Measurements from ENCODE around the gene PGBD2.

Gene PGBD2

GRCh38 chr1:248906009-248906752 lies at the start of gene PGBD2:
TSS of gene PGBD2 (plus strand) at chr1:248906235. CDS start at chr1:248913863, 7,628 bp downstream.
- Histone ChIP-seq H3K9ac (ENCODE audit: low read length) (peak within 1 kb of the TSS; percentile 94), H3K4me1 (ENCODE audit: control insufficient read depth, low read depth, low read length) (peaks cover 25% of the 10 kb centered on the region), H3K36me3 (ENCODE audit: control insufficient read depth, low read depth, low read length) (no peaks in the 10 kb centered on the region), H3K27ac (ENCODE audit: low read length) (peak within 1 kb of the TSS; percentile 92), H3K4me3 (ENCODE audit: low read length) (peak within 1 kb of the TSS; percentile 86), H3K9me3 (ENCODE audit: control insufficient read depth, low read depth, low read length) (no peaks in the 10 kb centered on the region), H3K27me3 (ENCODE audit: control insufficient read depth, insufficient read depth, low read length) (no peaks in the 10 kb centered on the region)

- Histone ChIP-seq H3K4me1 (ENCODE audit: control insufficient read depth, low read depth, low read length) (peaks cover 5% of the 10 kb centered on the region), H3K9ac (ENCODE audit: low read length) (peak overlapping the region; percentile 66), H3K36me3 (ENCODE audit: control insufficient read depth, low read depth, low read length) (peaks cover 22% of the 10 kb centered on the region), H3K9me3 (ENCODE audit: control insufficient read depth, low read depth, low read length) (no peaks in the 10 kb centered on the region), H3K27ac (ENCODE audit: low read length) (no peak overlapping the region), H3K27me3 (ENCODE audit: control insufficient read depth, insufficient read depth, low read length) (peaks cover 19% of the 10 kb centered on the region), H3K4me3 (ENCODE audit: low read length) (peak overlapping the region; percentile 59)
Observed at GRCh38 chr1:248857201-248857600, 48.8 kb upstream of the PGBD2 start.

- peaks cover 22% of the 10 kb centered on the region for H3K36me3 ChIP-seq (ENCODE audit: control insufficient read depth, low read depth, low read length)
- peak overlapping the region; percentile 59 for H3K4me3 ChIP-seq (ENCODE audit: low read length)
Observed at GRCh38 chr1:248857749-248858095, 48.3 kb upstream of the PGBD2 start.

GRCh38 chr1:248858096-248858890 lies 47.7 kb upstream of the PGBD2 start:
- peak overlapping the region; percentile 66 for H3K9ac ChIP-seq (ENCODE audit: low read length)
- H3K27me3 ChIP-seq (ENCODE audit: control insufficient read depth, insufficient read depth, low read length): peaks cover 30% of the 10 kb centered on the region
- peak overlapping the region; percentile 5 for H3K27ac ChIP-seq (ENCODE audit: low read length)
- H3K36me3 ChIP-seq (ENCODE audit: control insufficient read depth, low read depth, low read length): peaks cover 18% of the 10 kb centered on the region
- no peaks in the 10 kb centered on the region for H3K9me3 ChIP-seq (ENCODE audit: control insufficient read depth, low read depth, low read length)
- H3K4me3 ChIP-seq (ENCODE audit: low read length): peak overlapping the region; percentile 59
- peaks cover 10% of the 10 kb centered on the region for H3K4me1 ChIP-seq (ENCODE audit: control insufficient read depth, low read depth, low read length)

More at GRCh38 chr1:248857749-248858095, 48.3 kb upstream of the PGBD2 start:
- peak overlapping the region; percentile 5 for H3K27ac ChIP-seq (ENCODE audit: low read length)
- H3K4me1 ChIP-seq (ENCODE audit: control insufficient read depth, low read depth, low read length): peaks cover 8% of the 10 kb centered on the region
- peak overlapping the region; percentile 66 for H3K9ac ChIP-seq (ENCODE audit: low read length)
- H3K9me3 ChIP-seq (ENCODE audit: control insufficient read depth, low read depth, low read length): no peaks in the 10 kb centered on the region
- H3K27me3 ChIP-seq (ENCODE audit: control insufficient read depth, insufficient read depth, low read length): peaks cover 25% of the 10 kb centered on the region

GRCh38 chr1:248858891-248859889 lies 46.8 kb upstream of the PGBD2 start, which contains the start of gene ZNF692:
TSS of gene ZNF692 (minus strand) at chr1:248859085. CDS start at chr1:248858309, 776 bp downstream.
- peak within 1 kb of the TSS; percentile 68 for H3K9ac ChIP-seq (ENCODE audit: low read length)
- H3K27ac ChIP-seq (ENCODE audit: low read length): peak within 1 kb of the TSS; percentile 55
- H3K4me3 ChIP-seq (ENCODE audit: low read length): peak within 1 kb of the TSS; percentile 59
- peaks cover 37% of the 10 kb centered on the region for H3K27me3 ChIP-seq (ENCODE audit: control insufficient read depth, insufficient read depth, low read length)
- H3K9me3 ChIP-seq (ENCODE audit: control insufficient read depth, low read depth, low read length): no peaks in the 10 kb centered on the region
- H3K36me3 ChIP-seq (ENCODE audit: control insufficient read depth, low read depth, low read length): peaks cover 9% of the 10 kb centered on the region
- H3K4me1 ChIP-seq (ENCODE audit: control insufficient read depth, low read depth, low read length): peaks cover 10% of the 10 kb centered on the region

- Histone ChIP-seq H3K27ac (ENCODE audit: low read length) (no peak overlapping the region), H3K36me3 (ENCODE audit: control insufficient read depth, low read depth, low read length) (peaks cover 3% of the 10 kb centered on the region), H3K4me3 (ENCODE audit: low read length) (peak overlapping the region; percentile 59), H3K27me3 (ENCODE audit: control insufficient read depth, insufficient read depth, low read length) (peaks cover 44% of the 10 kb centered on the region), H3K9me3 (ENCODE audit: control insufficient read depth, low read depth, low read length) (no peaks in the 10 kb centered on the region), H3K9ac (ENCODE audit: low read length) (no peak overlapping the region), H3K4me1 (ENCODE audit: control insufficient read depth, low read depth, low read length) (peaks cover 10% of the 10 kb centered on the region)
Observed at GRCh38 chr1:248860007-248860406, 46.0 kb upstream of the PGBD2 start.

- Histone ChIP-seq H3K9me3 (ENCODE audit: control insufficient read depth, low read depth, low read length) (no peaks in the 10 kb centered on the region), H3K4me3 (ENCODE audit: low read length) (no peak overlapping the region), H3K27ac (ENCODE audit: low read length) (no peak overlapping the region), H3K9ac (ENCODE audit: low read length) (no peak overlapping the region), H3K4me1 (ENCODE audit: control insufficient read depth, low read depth, low read length) (peaks cover 10% of the 10 kb centered on the region), H3K36me3 (ENCODE audit: control insufficient read depth, low read depth, low read length) (no peaks in the 10 kb centered on the region), H3K27me3 (ENCODE audit: control insufficient read depth, insufficient read depth, low read length) (peaks cover 44% of the 10 kb centered on the region)
Observed at GRCh38 chr1:248861616-248862015, 44.4 kb upstream of the PGBD2 start.

GRCh38 chr1:248862695-248862997 lies 43.4 kb upstream of the PGBD2 start:
- Histone ChIP-seq H3K9me3 (ENCODE audit: control insufficient read depth, low read depth, low read length) (no peaks in the 10 kb centered on the region), H3K27me3 (ENCODE audit: control insufficient read depth, insufficient read depth, low read length) (peaks cover 44% of the 10 kb centered on the region), H3K4me3 (ENCODE audit: low read length) (peak overlapping the region; percentile 76), H3K4me1 (ENCODE audit: control insufficient read depth, low read depth, low read length) (peaks cover 6% of the 10 kb centered on the region), H3K36me3 (ENCODE audit: control insufficient read depth, low read depth, low read length) (no peaks in the 10 kb centered on the region), H3K9ac (ENCODE audit: low read length) (no peak overlapping the region), H3K27ac (ENCODE audit: low read length) (no peak overlapping the region)

- Histone ChIP-seq H3K4me3 (ENCODE audit: low read length) (peak overlapping the region; percentile 76), H3K9me3 (ENCODE audit: control insufficient read depth, low read depth, low read length) (no peaks in the 10 kb centered on the region), H3K27ac (ENCODE audit: low read length) (no peak overlapping the region), H3K27me3 (ENCODE audit: control insufficient read depth, insufficient read depth, low read length) (peaks cover 44% of the 10 kb centered on the region), H3K9ac (ENCODE audit: low read length) (peak overlapping the region; percentile 30), H3K4me1 (ENCODE audit: control insufficient read depth, low read depth, low read length) (peaks cover 5% of the 10 kb centered on the region), H3K36me3 (ENCODE audit: control insufficient read depth, low read depth, low read length) (no peaks in the 10 kb centered on the region)
Observed at GRCh38 chr1:248862998-248863881, 42.8 kb upstream of the PGBD2 start.

- H3K9ac ChIP-seq (ENCODE audit: low read length): no peak overlapping the region
- H3K27me3 ChIP-seq (ENCODE audit: control insufficient read depth, insufficient read depth, low read length): no peaks in the 10 kb centered on the region
- H3K4me3 ChIP-seq (ENCODE audit: low read length): peak overlapping the region; percentile 85
- no peaks in the 10 kb centered on the region for H3K36me3 ChIP-seq (ENCODE audit: control insufficient read depth, low read depth, low read length)
- no peaks in the 10 kb centered on the region for H3K9me3 ChIP-seq (ENCODE audit: control insufficient read depth, low read depth, low read length)
- H3K4me1 ChIP-seq (ENCODE audit: control insufficient read depth, low read depth, low read length): no peaks in the 10 kb centered on the region
- no peak overlapping the region for H3K27ac ChIP-seq (ENCODE audit: low read length)
Observed at GRCh38 chr1:248871837-248872401, 34.1 kb upstream of the PGBD2 start.

Measured in iPS-18a (cell line).